NCI-H2227 (cell line): ENCODE data around the gene CDK7.
A peak's percentile ranks its signal among the peaks of the same experiment; 100 is the strongest.
"Not testable (repeated sequence)": the region's sequence is repeated elsewhere in the genome, so short reads cannot be mapped to it uniquely, and the experiment has no call there.

Source experiments
- DNase-seq: peaks from one replicate; lab custom pipeline; 2025; ENCODE audit not compliant: unreplicated experiment; lab: John Stamatoyannopoulos, UW

Gene CDK7

DNA sequence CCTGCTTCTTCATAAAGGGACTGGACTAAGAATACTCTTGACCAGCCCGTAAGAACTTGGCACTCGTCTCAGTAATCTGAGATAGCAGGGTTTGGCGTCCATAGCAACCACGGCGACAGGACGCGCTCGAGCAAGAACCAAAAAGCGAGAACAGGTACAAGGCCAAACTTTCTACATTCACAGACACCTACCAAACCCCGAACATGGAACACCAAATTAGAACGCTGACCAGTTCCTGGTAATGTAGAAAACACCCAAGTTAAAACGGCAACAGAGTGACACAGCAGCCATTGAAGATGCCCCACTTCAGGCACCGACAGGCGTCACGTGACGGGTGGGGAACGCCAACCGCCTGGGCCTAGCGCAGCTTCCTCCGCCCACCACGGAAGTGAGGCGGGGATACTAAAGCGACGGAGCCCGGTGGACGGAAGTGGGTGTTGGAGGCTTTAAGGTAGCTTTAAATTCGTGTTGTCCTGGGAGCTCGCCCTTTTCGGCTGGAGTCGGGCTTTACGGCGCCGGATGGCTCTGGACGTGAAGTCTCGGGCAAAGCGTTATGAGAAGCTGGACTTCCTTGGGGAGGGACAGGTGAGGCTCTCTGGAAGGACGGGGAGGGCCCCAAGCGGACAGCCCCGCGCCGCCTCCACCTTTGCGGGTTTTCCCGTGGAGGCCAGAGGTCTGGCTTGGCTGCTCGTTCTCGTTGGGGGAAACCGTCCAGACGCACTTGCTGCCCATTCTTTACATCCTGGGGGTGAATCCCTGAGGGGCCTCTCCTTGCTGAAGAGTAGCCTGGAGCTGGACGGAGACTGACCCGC, at the start of gene CDK7:
TSS of gene CDK7 (plus strand) at position 430 of the 812 bp plus-strand sequence. CDS start at position 520, 90 bp downstream.
- peak; percentile 88 for DNase-seq

- no peak for DNase-seq
Observed at GRCh38 chr5:69187342-69187741, 47.3 kb upstream of the CDK7 start.

GRCh38 chr5:69188811-69189161, 45.9 kb upstream of the CDK7 start:
- no peak for DNase-seq

DNA sequence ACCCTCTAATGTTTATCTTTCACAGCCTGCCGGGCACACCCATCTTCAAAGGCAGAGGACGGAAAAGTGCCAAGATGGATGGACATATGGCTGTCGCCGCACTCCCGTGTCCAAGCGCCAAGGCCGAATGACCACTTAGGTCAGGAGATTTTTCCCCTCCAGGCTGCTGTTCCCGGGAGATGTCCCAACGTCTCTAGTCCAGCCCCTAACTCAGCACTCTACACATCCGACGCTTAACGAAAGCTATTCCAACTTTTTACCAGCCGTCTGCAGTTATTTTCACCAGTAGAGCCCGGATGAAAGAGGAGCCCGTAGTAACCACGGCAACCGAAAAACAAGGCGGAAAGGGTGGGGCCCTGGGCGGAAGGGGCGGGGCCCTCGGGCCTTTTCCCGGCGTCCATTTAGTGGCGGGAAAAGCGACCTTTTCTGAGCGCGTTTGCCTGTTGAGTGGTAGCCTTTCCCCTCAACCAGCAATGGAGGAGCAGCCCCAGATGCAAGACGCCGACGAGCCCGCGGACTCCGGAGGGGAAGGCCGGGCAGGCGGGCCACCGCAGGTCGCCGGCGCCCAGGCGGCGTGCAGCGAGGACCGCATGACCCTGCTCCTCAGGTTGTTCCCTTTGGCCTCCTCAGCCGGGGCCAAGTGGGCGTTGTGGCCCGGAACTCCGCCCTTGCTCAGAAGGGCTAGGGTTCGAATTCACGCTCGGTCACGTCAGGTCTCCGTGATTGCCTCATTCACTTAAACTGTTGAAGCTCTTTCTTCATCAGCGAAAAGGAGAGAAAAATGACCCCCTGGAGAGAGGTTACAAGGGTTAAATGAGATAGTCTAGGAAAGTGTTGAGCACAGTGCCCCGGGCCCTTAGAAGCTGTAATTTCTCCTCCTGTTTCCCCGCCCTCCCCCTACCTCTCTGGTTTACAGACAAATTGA, 45.3 kb upstream of the CDK7 start, which contains the start of gene CENPH:
TSS of gene CENPH (plus strand) at position 422 of the 925 bp plus-strand sequence. CDS start at position 474, 52 bp downstream.
- peak; percentile 91 for DNase-seq

DNA sequence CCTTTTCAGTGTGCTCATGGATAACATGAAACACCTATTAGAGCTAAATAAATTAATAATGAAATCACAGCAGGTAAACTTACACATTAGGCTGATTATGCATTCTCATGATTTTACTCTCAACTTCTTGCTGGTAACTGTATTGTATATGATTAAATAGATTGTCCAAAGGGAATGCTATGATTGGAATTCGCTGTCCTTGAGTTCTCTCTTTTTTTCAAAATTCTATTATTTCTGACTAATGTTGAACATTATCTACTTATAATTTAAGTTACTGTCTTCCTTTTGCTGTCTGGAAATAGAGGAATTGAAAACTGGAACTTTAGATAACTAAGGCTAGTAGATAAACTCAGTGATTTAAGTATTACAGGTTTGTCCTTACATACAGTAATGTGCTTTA, 32.2 kb upstream of the CDK7 start:
- no peak for DNase-seq

DNA sequence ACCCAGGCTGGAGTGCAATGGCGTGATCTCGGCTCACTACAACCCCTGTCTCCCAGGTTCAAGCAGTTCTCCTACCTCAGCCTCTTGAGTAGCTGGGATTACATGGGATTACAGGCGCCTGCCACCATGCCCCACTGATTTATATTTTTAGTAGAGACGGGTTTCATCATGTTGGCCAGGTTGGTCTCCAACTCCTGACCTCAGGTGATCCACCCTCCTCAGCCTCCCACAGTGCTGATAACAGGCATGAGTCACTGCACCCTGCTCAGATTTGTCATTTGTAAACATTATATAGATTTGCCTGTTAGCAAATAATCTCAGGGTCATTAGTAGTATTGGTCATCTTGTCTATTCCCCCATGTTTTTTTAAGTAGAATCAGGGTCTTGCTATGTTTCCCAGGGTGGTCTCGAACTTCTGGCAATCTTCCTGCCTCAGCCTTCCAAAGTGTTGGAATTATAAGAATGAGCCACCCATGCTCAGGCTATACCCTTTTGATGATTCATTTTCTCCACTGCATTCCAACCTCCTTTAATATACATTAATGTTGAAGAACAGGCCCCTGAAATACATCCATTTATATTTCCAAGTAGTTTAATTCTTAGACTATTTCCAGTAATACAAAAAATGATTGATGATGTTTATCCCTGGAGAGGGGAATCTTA, 28.0 kb upstream of the CDK7 start:
- no peak for DNase-seq

- DNase-seq: no peak
Observed at GRCh38 chr5:69209602-69210001, 25.1 kb upstream of the CDK7 start.

DNA sequence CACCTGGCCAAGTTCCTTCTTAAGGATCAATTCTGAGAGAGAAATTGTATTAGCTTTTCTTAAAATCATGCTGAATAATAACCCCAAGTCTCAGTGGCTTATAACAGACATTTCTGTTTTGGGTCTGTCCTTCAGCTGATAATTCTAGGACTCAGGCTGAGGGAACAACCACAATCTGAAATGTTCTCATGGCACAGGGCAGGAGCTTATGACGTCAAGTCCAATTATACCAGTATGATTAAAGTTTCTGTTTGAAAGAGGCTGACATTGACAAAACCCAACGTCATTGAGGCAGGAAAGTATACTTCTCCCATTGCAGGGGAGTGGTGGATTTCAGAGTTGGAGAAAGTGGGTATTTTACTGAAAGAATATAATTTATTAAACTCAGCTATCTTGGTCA, 23.5 kb upstream of the CDK7 start:
- DNase-seq: no peak

GRCh38 chr5:69212022-69212421, 22.7 kb upstream of the CDK7 start:
- no peak for DNase-seq

DNA sequence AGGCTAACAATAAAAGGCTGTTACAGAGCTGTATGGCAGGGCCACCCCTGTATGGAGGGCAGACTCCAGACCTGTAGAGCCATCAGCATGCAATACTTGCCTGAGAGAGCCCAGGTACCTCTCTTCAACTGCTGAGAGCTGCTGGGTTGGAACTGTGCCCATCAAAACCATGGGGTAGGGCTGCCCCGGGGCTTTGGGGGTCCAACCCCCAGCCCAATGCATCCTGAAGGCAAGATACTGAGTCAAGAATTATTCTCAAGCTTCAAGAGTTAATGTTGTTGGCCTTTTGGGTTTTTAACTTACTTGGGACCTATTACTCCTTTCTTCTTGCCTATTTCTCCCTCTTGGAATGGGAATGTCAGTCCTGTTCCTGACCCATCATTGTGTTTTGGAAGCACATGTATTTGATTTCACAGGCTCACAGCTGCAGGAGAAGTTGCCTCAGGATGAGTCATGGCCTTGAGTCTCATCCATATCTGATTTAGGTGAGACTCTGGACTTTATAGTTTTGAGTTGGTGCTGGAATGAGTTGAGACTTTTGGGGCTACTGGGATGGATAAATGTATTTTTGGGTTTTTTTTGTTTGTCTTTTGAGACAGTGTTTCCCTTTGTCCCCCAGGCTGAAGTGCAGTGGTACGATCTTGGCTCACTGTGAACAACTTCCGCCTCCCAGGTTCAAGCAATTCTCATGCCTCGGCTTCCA, 21.0 kb upstream of the CDK7 start:
- DNase-seq: no peak

DNA sequence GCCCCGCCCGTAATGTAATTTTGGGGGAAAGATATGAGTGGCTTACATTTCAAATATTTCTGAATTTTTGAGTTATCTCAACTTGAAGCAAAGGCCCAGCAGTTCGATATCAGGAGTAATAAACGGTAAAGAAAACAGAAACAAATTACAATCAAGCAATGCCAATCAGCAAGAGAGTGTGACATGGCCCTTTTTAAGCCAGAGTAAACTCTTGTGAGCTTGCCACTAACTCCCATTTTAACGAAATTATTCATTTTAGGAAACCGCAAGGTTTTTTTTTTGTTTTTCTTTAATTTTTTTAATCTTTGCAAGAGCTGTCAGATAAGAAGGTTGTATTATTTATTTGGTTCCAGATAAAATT, 17.6 kb upstream of the CDK7 start:
- DNase-seq: no peak

DNA sequence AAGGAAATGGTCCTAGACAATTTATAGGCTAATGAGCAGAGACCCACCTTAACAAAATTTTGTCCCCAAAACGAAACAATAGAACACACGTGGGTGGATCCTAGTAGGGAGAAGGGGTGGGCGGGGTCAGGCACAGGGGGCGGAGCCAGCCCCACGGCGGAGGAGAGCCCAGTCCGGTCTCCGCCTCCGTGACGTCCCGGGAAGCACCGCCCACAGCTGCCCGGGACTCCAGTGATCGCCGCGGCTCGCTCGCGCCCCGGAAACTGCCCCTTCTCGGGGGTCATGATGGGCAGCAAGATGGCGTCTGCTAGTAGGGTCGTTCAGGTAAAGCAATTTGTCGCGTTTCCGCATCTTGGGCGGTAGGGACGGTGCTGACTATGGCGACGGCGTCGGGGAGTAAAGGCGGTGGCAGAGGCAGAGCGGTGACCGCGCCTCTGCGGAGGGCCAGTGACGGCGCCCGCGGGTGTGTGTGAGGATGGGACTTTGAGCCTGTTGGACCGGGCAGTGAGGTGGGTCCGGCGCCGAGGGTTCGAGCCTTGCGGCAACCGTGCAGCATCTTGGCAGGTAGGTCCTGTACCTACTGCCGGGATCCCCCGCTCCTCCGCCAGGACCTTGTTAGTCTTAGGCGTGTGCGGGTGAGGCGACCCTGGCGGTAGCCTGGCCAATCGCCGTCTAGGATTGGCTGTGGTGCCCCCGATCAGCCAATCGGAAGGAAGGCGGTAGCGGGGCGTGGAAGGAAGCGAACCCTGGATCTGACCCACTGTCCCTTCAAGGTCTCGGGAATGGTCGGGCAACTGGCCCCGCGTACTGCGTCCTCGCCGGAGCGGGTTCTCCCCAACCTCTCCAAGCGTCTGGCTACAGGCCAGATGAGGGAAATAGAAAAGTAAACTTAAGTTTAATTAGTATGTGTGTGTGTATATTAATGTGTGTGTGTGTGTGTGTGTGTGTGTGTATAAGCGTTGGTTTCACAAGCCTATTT, 16.8 kb upstream of the CDK7 start:
- DNase-seq: peak; percentile 93

GRCh38 chr5:69219939-69220338, 14.7 kb upstream of the CDK7 start:
- DNase-seq: no peak

DNA sequence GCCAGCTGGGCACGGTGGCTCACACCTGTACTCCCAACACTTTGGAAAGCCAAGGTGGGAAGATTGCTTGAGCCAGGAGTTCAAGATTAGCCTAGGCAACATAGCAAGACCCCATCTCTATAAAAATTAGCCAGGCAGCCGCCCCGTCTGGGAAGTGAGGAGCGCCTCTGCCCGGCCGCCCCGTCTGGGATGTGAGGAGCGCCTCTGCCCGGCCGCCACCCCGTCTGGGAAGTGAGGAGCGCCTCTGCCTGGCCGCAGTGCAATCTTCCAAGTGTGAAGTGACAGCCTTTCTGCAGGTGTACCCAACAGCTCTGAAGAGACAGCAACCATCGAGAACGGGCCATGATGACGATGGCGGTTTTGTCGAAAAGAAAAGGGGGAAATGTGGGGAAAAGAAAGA, 14.3 kb upstream of the CDK7 start:
- not testable (repeated sequence) for DNase-seq

- DNase-seq: not testable (repeated sequence)
Observed at GRCh38 chr5:69220833-69221232, 13.9 kb upstream of the CDK7 start.

- no peak for DNase-seq
Observed at GRCh38 chr5:69224520-69224919, 10.2 kb upstream of the CDK7 start.

- DNase-seq: no peak
Observed at GRCh38 chr5:69225860-69226259, 8.8 kb upstream of the CDK7 start.

DNA sequence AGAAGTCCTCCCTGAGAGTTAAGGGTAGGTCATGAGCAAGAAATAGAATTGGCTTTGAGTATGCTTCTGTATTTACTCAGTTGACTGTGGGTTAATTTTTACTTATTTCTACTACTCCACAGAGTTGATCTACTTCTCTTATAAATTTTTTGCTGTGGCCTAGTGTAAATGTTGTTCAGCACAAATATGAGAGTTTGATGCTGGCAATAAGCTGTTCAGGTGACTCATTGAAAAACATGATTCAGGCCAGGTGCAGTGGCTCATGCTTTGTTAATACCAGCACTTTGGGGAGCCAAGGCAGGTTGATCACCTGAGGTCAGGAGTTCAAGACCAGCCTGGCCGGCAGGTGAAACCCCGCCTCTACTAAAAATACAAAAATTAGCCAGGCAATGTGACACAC, 4.5 kb upstream of the CDK7 start:
- no peak for DNase-seq

- no peak for DNase-seq
Observed at GRCh38 chr5:69231281-69231680, 3.4 kb upstream of the CDK7 start.

DNA sequence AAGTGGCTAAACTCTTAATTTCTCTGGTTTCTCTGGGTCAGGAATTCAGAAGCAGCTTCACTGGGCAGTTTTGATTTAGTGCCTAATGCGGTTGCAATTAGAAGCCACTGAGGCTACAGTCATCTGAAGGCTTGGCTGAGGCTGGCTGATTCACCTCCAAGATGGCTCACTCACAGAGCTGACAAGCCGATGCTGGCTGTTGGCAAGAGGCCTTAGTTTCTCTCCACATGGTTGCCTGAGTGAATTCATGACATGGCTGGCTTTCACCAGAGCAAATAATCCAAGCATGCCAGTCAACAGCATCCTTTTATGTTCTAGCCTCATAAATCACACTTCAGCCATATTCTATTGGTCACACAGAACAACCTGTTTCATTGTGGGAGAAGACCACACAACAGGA, 2.8 kb upstream of the CDK7 start:
- DNase-seq: no peak
